ENCODE measurements around the gene PHYKPL.

PHYKPL gene

GRCh38 chr5:178211095-178212048, 21.2 kb downstream of the PHYKPL start:
- DNase-seq (ENCODE audit: low read depth), result no peak
- TF ChIP-seq CTCF (IDR thresholded peaks at IDR 0.05; ENCODE audit: low read depth, low read length, missing control alignments), result no peak
- in situ Hi-C loops (cut with HindIII; ENCODE audit: low sequenced_read_pairs), result no loop called here
- H3K4me3 ChIP-seq (ENCODE audit: low read depth, low read length), result no peak overlapping the region

- in situ Hi-C loops (cut with HindIII; ENCODE audit: low sequenced_read_pairs), result no loop called here
- no peak for DNase-seq (ENCODE audit: low read depth)
- H3K4me3 ChIP-seq (ENCODE audit: low read depth, low read length), result no peak overlapping the region
- no peak for TF ChIP-seq CTCF (IDR thresholded peaks at IDR 0.05; ENCODE audit: low read depth, low read length, missing control alignments)
Observed at GRCh38 chr5:178210686-178211085, 21.9 kb downstream of the PHYKPL start.

- DNase-seq (ENCODE audit: low read depth), result no peak
- in situ Hi-C loops (cut with HindIII; ENCODE audit: low sequenced_read_pairs), result no loop called here
- H3K4me3 ChIP-seq (ENCODE audit: low read depth, low read length), result no peak overlapping the region
- no peak for TF ChIP-seq CTCF (IDR thresholded peaks at IDR 0.05; ENCODE audit: low read depth, low read length, missing control alignments)
Observed at GRCh38 chr5:178210073-178210535, 22.5 kb downstream of the PHYKPL start.

- in situ Hi-C loops (cut with HindIII; ENCODE audit: low sequenced_read_pairs), result no loop called here
- H3K4me3 ChIP-seq (ENCODE audit: low read depth, low read length), result no peak overlapping the region
- no peak for TF ChIP-seq CTCF (IDR thresholded peaks at IDR 0.05; ENCODE audit: low read depth, low read length, missing control alignments)
- DNase-seq (ENCODE audit: low read depth), result no peak
Observed at GRCh38 chr5:178209334-178210072, 23.1 kb downstream of the PHYKPL start.

- H3K4me3 ChIP-seq (ENCODE audit: low read depth, low read length), result no peak overlapping the region
- in situ Hi-C loops (cut with HindIII; ENCODE audit: low sequenced_read_pairs), result no loop called here
- peak; percentile 29 for TF ChIP-seq CTCF (IDR thresholded peaks at IDR 0.05; ENCODE audit: low read depth, low read length, missing control alignments)
- DNase-seq (ENCODE audit: low read depth), result no peak
Observed at GRCh38 chr5:178208540-178209227, 23.9 kb downstream of the PHYKPL start.

- TF ChIP-seq CTCF (IDR thresholded peaks at IDR 0.05; ENCODE audit: low read depth, low read length, missing control alignments), result no peak
- H3K4me3 ChIP-seq (ENCODE audit: low read depth, low read length), result no peak overlapping the region
- no peak for DNase-seq (ENCODE audit: low read depth)
- in situ Hi-C loops (cut with HindIII; ENCODE audit: low sequenced_read_pairs), result no loop called here
Observed at GRCh38 chr5:178207917-178208280, 24.7 kb downstream of the PHYKPL start.

Measured in astrocyte of the cerebellum (primary cell).